HG02642 (cell line): ENCODE data around the gene CRX.
A peak's percentile ranks its signal among the peaks of the same experiment; 100 is the strongest.
"Not testable (repeated sequence)": the region's sequence is repeated elsewhere in the genome, so short reads cannot be mapped to it uniquely, and the experiment has no call there.

ENCODE experiments used
- ATAC-seq: cut with Tn5 transposase; IDR thresholded peaks from one replicate; pipeline ENCODE4 v1.9.1; 2021; ENCODE audit warnings: mild to moderate bottlenecking; ENCODE audit not compliant: unreplicated experiment, poor library complexity

The CRX gene

GRCh38 chr19:47821460-47822020 is at the start of gene CRX:
TSS of gene CRX (plus strand) at chr19:47821937. CDS start at chr19:47834444, 12,507 bp downstream.
- ATAC-seq: no peak

DNA sequence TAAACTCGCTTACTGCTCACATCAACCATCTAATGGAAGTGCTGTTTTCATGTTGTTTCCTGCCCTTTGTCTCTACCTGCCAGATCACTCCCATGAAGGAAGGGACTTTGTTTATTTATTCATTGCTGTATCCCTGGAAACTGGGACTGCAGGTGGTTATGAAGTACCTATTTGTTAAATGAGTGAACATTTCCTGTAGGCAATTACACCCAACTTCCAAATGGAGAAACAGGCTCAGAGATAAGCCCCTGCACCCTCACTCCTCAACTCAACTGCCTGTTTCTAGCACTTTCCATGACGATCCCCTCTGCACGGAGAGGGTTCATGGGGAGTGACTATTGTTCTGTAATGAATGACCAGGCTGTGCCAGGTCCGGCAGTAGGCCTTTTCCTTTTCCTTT is 45.2 kb upstream of the CRX start:
- ATAC-seq: no peak

- not testable (repeated sequence) for ATAC-seq
Measured at GRCh38 chr19:47777245-47778048, 44.3 kb upstream of the CRX start.

DNA sequence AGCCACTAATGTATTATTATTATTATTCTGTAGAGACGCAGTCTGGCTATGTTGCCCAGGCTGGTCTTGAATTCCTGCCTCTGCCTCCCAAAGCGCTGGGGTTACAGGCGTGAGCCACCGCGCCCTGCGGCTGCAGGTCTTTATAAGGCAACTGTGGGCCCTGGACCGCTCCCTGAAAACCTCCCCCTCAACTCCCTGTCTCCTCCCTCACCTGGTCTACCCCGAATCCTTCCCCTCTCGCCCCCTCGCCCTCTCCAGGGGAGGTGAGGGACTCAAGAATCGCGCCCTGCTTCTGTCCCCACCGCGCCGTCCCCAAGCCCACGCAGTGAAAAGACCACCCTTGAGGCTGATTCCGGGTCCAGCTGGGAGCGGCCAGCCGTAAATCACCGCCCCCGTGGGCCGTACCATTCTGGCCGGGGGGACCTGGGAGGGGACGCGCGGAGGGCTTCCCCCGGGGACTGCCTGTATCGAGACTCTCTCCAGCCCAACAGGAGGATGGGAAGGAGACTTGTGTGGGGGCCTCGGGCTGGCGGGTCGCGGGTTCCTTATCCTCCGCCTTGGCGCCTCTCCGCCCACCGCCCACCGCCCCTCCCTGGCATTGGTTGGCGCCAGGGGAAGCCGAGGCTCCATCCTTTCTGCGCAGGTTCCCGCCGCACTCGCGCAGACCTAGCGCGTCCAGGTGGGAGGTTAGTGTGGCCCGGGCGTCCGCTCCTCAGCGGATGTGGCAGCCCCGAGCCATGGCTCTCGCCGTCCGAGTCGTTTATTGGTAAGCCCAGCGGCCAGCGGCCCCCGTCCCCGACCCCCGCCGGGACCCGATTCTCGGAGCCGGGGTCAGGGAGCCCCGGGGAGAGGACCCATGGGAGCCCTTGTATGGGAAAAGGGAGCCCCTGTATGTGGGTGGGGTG is 43.4 kb upstream of the CRX start, which contains the start of gene SELENOW:
SELENOW (plus strand) TSS at position 655 of the 905 bp plus-strand sequence; CDS start at position 738, 83 bp downstream.
- ATAC-seq: peak; percentile 88

DNA sequence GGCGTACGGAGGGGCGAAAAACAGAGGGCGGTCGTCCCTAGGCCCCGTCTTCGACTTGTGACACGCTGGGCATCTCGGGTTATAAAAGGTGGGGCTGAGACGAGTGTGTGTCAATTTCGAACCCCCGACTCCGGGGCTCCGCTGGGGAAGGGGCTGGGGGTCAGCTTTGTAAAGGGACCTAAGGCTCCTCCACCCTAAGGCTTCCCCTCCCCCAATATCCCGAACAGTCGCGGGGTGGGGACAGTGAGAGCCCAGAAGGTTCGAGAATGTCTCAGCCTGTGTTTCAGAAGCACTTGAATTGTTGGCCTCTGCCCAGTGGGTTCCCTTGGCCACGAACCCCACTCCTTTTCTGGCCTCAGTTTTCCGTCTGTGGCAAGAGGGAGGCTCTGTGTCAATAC is 42.8 kb upstream of the CRX start:
- ATAC-seq: no peak

- ATAC-seq: no peak
Measured at GRCh38 chr19:47779524-47780214, 42.1 kb upstream of the CRX start.

DNA sequence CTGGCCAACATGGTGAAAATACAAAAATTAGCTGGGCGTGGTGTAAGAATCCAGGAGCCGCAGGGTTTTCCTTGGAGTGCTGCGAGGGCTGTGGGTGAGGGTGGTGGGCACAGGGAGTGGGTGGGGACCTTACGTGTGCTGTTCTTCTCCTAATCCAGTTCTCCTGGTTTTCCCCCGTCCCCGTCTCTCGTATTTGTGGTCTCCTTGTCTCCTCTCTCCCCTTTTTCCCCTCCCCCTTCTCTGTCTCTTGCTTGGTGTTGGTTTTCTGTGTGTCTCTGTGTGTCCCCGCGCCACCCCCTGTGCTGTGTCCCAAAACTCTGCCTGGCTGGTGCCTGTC is 41.6 kb upstream of the CRX start:
- no peak for ATAC-seq

- ATAC-seq: no peak
Measured at GRCh38 chr19:47781590-47782262, 40.0 kb upstream of the CRX start.

DNA sequence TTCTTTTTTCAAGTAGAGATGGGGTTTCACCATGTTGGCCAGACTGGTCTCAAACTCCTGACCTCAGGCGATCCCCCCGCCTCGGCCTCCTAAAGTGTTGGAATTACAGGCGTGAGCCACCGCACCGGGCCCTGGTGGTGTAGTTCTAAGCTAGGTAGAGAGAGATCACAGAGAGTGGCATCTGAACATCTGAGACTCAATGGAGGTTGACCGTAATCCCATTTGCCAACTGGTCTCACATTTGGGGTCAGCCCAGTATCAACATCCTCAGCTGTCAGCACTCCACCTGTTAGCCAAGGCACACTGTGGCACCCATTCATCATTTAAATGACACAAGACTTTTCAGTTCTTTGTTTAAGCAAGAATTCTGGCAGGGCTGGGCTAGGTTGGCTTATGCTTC is 35.2 kb upstream of the CRX start:
- no peak for ATAC-seq

- ATAC-seq: not testable (repeated sequence)
Measured at GRCh38 chr19:47787307-47787706, 34.4 kb upstream of the CRX start.

DNA sequence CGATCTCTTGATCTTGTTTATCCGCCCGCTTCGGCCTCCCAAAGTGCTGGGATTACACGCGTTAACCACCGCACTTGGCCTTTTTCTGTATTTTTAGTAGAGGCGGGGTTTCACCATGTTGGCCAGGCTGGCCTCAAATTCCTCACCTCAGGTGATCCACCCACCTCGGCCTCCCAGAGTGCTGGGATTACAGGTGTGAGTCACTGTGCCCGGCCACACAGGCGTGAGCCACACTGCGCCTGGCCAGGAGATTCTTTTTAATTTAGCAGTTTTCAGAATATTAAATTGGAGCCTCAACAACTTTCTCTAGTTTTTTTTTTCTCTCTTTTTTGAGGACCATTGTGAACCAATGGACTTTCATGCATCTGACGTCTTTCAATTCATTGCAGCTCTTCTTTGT is 31.9 kb upstream of the CRX start:
- not testable (repeated sequence) for ATAC-seq

DNA sequence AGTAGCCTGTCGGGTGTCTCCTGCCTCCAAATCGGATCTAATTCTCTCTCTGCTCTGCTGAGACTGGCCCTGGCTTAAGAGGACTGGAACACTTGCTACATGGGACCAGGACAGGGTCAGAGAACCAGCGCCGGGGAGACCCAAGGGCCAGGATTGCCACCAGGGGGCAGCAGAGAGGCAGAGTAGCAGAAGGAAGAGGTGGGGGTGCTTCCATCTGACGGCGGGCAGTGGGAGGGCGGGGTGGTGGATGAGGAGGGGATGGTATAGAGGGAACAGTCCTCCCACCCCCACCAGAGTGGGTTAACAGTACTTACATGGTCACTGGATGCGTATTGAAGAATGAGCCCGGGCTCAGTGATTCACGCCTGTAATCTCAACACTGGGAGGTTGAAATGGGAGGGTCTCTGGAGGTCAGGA is 31.3 kb upstream of the CRX start:
- ATAC-seq: peak; percentile 43

- no peak for ATAC-seq
Measured at GRCh38 chr19:47792616-47793015, 29.1 kb upstream of the CRX start.

DNA sequence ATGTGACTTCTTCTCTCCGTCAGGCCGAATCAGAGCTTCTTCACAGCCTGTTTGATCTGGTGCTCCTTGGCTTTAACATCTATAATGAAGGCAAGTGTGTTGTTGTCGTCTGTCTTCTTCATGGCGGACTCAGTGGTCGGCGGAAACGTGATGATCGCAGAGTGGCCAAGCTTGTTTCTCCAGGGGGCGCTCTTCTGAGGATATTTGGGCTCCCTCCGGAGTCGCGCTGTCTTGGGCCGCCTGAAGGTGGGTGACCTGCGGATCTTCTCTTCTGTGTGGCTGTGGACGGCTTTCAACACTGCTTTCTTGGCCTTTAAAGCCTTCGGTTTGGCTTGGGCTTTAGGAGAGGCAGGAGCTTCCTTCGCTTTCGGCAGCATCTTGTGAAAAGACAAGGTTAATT is 27.2 kb upstream of the CRX start:
- ATAC-seq: no peak

DNA sequence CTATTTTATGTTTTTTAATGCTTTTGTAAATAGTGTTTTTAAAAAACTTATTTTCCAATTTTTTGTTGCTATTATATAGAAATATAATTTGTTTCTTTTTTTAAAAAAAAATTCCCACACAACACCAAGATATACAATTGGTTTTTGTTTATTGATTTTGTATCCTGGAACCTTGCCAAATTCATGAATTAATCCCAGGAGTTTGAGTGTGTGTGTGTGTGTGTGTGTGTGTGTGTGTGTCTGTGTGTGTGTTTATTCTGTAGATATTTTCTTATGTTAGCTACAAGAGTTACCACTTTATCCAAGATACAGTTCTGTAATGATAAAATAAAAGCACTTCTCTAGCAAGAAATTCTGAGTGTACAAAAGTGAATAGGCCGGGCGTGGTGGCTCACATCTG is 25.0 kb upstream of the CRX start:
- no peak for ATAC-seq

GRCh38 chr19:47797996-47798903 is 23.5 kb upstream of the CRX start:
- ATAC-seq: no peak

DNA sequence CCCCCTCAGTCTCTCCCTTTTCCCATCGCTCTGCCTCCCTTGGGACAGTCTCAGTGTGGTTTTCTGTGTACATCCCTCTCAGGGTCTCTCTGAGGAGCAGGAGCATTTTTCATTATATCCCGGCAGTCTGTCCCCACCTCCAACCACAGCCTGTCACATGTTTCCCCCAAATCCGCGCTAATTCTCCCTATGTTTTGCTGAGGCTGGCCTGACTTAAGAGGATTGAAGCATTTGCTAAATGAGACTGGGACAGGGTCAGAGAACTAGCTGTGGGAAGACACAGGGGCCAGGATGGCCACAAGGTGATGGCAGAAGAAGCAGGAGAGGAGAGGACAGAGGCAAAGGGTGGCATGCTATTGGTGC is 22.9 kb upstream of the CRX start:
- ATAC-seq: no peak

DNA sequence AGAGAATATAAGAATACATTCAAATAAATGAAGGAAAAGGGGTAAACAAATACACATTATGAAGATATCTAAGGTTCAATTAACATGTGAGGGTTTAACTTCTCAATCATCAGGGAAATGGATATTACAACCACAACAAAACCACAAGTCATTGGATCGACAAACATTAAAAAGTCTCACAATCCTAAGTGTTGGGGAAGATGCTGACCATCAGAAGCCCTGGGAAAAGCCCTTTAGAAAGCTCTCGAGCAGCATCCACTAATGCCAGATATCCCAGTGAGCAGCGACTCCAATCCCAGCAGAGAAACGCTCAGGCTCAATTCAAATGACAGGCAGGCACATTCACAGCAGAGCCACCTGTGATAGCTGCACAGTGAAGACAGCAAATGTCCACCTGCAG is 20.5 kb upstream of the CRX start:
- no peak for ATAC-seq

- ATAC-seq: no peak
Measured at GRCh38 chr19:47802521-47803043, 19.2 kb upstream of the CRX start.
